Mononuclear cell (primary cell): ENCODE data around the gene ENGASE. TPM values are rescaled to one million over a fixed set of nuclear protein-coding genes. Genes with fewer than 3 reads are reported as not detected.

Experiments used
- H3K27me3 ChIP-seq: 2 replicates; pipeline ENCODE4 v1.6.0; 2011; ENCODE audit warnings: low read length, control low read depth; ENCODE audit not compliant: insufficient read depth
- H3K4me1 ChIP-seq: 2 replicates; pipeline ENCODE4 v1.5.1; 2011; ENCODE audit warnings: mild to moderate bottlenecking, low read length, control low read depth; ENCODE audit not compliant: insufficient read depth
- H3K4me3 ChIP-seq: 2 replicates; pipeline ENCODE4 v1.5.1; 2011; ENCODE audit warnings: mild to moderate bottlenecking, low read length, moderate library complexity
- H3K9me3 ChIP-seq: 2 replicates; pipeline ENCODE4 v1.5.1; 2011; ENCODE audit warnings: low read depth, mild to moderate bottlenecking, control low read depth, low read length
- total RNA-seq: library from RNA; depleted of rRNA; stranded (reverse); fragments of >200 nt; gene quantifications from one replicate; pipeline ENCODE4 v1.2.3, GENCODE V29; 2012

The ENGASE gene
- total RNA-seq, 1 donor = 25.2 TPM

DNA sequence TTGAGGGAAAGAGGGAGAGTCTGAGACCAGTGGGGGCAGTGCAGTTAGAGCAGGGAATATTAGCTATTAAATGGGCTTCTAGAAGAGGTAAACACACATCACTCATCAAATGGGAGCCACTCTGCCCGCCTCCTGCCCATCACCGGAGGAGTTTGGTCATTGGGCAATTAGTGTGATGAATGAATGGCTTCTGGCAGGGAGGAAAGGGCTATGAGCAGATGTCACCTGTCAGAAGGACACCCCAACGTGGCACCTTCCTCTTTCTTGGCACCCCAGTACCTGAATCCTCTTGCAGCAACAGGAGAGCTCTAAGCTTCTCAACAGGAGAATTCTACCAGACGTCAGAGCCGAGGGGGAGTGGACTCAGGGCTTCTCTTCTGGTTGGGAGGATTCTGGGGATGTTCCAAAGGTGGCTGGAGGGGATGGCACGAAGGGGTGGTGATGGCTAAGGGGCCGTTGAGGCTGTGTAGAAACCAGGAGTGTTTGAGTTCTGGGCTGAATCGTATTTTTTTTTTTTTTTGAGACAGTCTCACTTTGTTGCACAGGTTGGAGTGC lies 39.6 kb upstream of the ENGASE start:
- Histone ChIP-seq H3K9me3 (no peaks in the 10 kb centered on the region), H3K27me3 (no peaks in the 10 kb centered on the region), H3K4me1 (peaks cover 11% of the 10 kb centered on the region), H3K4me3 (no peak overlapping the region)

DNA sequence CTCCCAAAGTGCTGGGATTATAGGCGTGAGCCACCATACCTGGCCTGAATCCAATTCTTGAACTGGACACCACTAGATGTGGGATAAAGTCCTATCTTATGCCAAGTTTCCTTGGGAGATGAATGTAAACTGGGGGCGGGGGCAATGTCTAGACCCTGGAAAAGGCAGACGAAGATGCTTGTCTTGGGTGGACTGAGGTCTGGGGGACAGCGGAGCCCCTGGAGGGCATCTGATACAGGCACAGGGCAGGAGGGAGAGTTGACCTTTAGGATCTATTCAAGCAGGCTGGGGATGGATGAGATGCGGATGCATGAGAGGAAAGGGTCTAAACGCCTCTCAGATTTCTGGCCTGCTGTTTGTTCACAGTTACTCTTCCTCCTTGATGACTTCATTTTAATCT lies 38.9 kb upstream of the ENGASE start:
- H3K4me3 ChIP-seq = no peak overlapping the region
- H3K4me1 ChIP-seq = peaks cover 11% of the 10 kb centered on the region
- no peaks in the 10 kb centered on the region for H3K9me3 ChIP-seq
- no peaks in the 10 kb centered on the region for H3K27me3 ChIP-seq

DNA sequence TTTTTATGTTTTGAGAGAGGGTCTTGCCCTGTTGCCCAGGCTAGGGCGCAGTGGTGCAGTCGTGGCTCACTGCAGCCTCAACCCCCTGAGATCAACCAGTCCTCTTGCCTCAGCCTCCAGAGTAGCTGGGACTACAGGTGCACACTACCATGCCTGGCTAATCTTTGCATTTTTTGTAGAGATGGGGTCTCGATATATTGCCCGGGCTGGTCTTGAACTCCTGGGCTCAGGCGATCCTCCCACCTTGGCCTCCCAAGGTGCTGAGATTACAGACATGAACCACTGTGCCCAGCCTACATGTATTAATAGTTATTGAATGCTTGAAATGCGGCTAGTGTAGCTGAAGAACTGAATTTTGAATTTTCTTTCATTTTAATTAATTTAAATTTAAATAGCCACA lies 38.4 kb upstream of the ENGASE start:
- peaks cover 11% of the 10 kb centered on the region for H3K4me1 ChIP-seq
- H3K4me3 ChIP-seq = no peak overlapping the region
- no peaks in the 10 kb centered on the region for H3K27me3 ChIP-seq
- no peaks in the 10 kb centered on the region for H3K9me3 ChIP-seq

DNA sequence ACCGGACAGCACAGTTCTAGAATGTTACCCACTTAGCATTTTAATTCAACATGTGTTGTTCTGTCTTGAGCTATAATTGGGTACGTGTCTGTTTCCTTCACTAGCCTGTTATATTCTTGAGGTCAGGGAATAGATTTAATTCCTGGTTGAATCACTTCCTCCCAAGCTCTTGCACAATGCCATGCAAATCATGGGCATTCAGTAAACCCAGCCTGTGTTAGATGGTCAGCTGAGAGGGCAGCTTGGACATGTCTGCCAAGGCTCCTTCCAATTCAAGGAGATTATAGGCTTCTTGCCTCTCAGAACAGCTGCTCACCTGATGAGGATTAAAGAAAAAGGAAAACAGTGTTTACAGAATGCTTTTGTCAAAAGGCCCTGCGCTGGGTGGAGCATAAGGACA lies 38.0 kb upstream of the ENGASE start:
- no peaks in the 10 kb centered on the region for H3K9me3 ChIP-seq
- H3K4me3 ChIP-seq = no peak overlapping the region
- peaks cover 11% of the 10 kb centered on the region for H3K4me1 ChIP-seq
- no peaks in the 10 kb centered on the region for H3K27me3 ChIP-seq

DNA sequence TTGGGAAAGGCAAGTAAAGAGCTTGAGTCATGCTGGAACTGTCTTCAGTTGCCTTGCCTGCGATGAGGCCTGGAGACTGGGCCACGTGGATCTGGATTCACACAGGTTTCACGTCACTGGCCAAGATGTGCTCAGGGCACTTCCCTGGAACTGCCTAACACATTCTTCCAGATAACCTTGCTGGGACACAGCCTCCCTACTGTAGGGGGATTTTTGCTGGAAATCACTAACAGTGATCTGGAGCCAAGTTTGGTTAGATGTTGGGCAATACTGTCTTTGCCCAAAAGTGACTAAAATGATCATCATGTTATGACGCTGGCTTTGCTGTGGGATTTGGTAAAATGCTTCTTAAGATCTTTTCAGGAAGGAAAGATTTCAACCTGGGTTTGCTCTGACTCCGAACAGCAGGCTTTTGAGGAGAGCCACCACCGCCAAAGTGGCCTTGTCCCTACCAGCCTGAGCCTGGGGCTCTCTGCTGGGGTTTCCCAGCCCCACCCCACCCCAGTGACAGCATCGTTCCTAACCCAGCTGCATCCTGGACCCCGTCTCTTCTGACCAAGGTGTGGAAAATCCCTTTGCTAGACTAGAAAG lies 36.0 kb upstream of the ENGASE start:
- no peaks in the 10 kb centered on the region for H3K9me3 ChIP-seq
- no peak overlapping the region for H3K4me3 ChIP-seq
- peaks cover 11% of the 10 kb centered on the region for H3K4me1 ChIP-seq
- H3K27me3 ChIP-seq = no peaks in the 10 kb centered on the region

DNA sequence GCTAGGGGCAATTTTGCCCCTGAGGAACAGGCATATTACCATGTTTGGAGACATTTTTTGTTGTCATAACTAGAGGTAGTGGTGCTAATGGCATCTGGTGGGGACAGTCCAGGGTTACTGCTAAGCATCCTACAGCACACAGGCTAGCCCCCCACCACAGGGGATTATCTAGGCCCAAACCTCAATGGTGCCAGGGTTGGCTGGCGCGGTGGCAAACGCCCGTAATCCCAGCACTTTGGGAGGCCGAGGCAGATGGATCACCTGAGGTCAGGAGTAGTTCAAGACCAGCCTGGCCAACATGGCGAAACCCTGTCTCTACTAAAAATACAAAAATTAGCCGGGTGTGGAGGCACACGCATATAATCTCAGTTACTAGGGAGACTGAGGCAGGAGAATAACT lies 35.5 kb upstream of the ENGASE start:
- no peak overlapping the region for H3K4me3 ChIP-seq
- no peaks in the 10 kb centered on the region for H3K9me3 ChIP-seq
- H3K27me3 ChIP-seq = no peaks in the 10 kb centered on the region
- peaks cover 11% of the 10 kb centered on the region for H3K4me1 ChIP-seq

DNA sequence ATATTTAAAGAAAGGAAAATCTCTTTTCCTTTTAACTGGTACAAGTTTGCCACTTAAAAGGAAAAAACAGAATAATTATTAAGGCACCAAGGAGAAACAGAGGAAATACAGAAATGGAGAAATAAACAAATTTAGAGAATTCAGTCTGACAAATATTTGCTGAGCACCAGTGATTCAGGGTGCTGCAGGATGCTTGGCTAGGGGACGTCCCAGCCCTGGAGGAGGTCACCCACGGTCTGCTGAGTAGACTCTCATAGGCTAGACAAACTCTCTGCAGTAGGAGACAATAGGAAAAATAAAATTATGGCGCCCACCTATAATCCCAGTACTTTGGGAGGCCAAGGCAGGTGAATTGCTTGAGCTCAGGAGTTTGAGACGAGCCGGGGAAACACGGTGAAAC lies 34.7 kb upstream of the ENGASE start:
- H3K4me3 ChIP-seq = no peak overlapping the region
- no peaks in the 10 kb centered on the region for H3K27me3 ChIP-seq
- peaks cover 11% of the 10 kb centered on the region for H3K4me1 ChIP-seq
- H3K9me3 ChIP-seq = no peaks in the 10 kb centered on the region

DNA sequence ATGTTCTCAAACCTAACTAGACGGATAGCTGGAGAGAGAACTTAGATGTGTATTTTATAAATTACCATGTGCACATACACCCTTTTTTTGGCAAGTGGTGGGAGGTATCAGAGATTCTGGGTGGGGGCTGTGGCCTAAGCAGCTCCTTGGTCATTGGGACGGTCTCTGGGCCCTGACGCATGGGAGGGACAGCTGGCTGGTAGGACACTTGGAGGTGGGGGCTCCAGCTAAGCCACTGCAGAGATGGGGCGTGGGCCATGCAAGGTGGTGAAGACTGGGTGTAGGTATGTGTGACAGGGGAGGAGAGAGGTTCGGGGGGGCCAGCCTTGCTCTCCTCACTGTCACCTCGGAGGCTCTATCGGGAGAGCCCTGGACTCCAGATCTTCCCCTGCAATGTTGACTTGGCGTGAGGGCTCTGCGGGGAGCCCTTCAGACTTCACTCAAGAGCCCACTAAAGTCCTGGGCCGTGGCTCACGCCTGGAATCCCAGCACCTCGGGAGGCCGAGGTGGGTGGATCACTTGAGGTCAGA lies 33.5 kb upstream of the ENGASE start:
- no peaks in the 10 kb centered on the region for H3K27me3 ChIP-seq
- H3K9me3 ChIP-seq = no peaks in the 10 kb centered on the region
- no peak overlapping the region for H3K4me3 ChIP-seq
- peaks cover 8% of the 10 kb centered on the region for H3K4me1 ChIP-seq

DNA sequence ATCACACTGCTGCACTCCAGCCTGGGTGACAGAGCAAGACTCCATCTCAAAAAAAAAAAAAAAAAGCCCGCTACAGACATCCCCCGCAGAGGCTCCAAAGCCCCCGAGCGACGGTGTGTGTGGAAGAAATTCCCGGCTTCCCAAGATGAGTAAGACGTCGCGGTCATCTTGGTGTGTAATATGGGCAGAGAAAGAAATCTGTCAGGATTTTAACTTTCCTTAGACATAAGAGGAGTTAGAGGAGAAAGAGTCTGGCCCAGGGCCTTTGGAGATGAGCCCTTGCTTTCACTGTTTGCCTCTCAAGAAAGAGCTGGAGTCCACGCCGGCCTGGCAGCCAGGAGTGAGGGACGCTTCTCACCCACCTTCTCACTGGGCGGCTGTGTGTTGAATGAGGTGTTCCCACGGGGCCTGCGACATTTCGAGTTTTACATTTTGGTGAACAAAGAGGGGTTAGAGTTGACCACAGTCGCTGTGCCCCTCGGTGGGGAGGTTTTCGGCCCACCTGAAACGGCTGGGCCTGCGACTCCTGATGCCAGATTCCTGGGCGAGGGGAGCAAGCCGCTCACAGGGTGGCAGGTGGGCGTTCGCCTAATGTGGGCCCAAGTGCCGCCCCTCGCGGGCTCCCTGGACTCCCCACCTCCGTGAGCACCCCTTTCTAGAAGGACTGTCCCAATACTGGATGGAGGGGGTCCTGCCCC lies 32.8 kb upstream of the ENGASE start:
- H3K4me3 ChIP-seq = no peak overlapping the region
- peaks cover under 1% of the 10 kb centered on the region for H3K4me1 ChIP-seq
- H3K27me3 ChIP-seq = no peaks in the 10 kb centered on the region
- H3K9me3 ChIP-seq = no peaks in the 10 kb centered on the region

DNA sequence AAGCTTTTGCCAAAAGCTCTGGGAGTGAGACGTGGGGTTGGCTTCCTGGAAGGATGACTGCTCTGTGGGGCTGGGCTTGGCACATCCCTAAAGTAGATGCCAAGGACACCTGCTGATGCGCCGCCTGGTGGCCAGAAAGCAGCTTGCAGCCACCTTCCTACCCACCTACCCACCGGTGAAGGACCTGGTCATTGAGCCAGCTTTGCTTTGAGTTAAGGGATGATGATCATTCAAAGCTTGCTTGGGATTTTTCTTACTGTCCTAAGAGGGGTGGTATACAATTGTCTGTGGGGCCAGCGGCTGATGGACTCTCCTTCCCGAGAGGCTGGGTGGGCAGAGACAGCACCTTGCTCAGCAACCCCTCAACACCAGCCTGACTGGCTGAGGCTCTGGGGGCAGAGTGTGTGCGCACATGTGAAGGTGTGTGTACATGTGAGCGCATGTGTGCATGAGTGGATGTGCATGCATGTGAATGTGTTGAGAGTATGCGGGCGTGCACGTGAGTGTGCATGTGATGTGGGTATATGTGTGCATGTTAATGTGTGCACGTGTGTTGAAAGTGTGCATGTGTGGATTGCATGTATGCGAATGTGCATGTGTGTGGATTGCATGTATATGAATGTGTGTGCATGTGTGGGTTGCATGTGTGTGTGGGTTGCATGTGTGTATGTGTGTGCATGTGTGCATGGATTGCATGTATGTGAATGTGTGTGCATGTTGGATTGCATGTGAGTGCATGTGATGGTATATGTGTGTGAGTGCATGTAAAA lies 32.0 kb upstream of the ENGASE start:
- no peaks in the 10 kb centered on the region for H3K4me1 ChIP-seq
- H3K27me3 ChIP-seq = no peaks in the 10 kb centered on the region
- H3K9me3 ChIP-seq = no peaks in the 10 kb centered on the region
- H3K4me3 ChIP-seq = no peak overlapping the region

DNA sequence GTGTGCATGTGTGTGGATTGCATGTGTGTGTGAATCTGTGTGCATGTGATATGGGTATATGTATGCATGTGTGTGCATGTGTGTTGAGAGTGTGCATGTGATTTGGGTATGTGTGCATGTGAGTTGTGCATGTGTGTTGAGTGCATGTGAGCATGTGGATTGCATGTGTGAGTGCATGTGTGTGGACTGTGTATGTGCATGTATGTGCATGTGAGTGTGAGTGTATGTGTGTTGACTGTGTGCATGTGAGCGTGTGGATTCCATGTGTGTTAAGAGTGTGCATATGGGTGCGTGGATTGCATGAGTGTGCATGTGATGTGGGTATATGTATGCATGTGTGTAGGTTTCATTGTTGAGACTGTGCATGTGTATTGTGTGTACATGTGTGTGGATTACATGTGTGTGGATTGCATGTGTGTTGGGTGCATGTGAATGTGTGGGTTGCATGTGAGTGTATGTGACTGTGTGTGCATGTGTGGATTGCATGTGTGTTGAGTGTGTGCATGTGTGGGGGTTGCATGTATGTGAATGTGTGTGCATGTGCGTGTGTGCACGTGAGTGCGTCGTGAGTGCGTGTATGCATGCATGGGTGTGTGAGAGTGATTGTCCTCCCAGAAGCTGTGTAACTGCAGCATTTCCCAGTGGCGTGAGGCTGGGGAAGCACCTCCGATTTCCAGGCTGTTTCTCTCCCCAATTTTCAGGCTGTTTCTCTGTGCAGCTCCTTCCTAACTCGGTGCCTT lies 31.3 kb upstream of the ENGASE start:
- no peaks in the 10 kb centered on the region for H3K27me3 ChIP-seq
- H3K9me3 ChIP-seq = no peaks in the 10 kb centered on the region
- H3K4me3 ChIP-seq = no peak overlapping the region
- no peaks in the 10 kb centered on the region for H3K4me1 ChIP-seq

DNA sequence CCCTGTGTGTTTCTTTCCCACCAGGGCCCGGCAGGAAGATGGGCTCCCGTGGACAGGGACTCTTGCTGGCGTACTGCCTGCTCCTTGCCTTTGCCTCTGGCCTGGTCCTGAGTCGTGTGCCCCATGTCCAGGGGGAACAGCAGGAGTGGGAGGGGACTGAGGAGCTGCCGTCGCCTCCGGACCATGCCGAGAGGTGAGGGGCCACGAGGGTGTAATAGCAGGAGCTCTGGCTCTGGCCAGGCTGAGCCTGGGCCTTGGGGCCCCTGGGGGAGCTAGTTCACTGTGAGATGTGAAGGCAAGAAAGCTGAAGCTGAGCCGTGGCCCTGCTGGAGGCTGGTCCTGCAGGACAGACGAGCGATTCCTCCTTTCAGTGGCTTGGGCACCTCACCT lies 30.7 kb upstream of the ENGASE start:
- H3K4me1 ChIP-seq = no peaks in the 10 kb centered on the region
- no peaks in the 10 kb centered on the region for H3K9me3 ChIP-seq
- H3K4me3 ChIP-seq = no peak overlapping the region
- no peaks in the 10 kb centered on the region for H3K27me3 ChIP-seq

DNA sequence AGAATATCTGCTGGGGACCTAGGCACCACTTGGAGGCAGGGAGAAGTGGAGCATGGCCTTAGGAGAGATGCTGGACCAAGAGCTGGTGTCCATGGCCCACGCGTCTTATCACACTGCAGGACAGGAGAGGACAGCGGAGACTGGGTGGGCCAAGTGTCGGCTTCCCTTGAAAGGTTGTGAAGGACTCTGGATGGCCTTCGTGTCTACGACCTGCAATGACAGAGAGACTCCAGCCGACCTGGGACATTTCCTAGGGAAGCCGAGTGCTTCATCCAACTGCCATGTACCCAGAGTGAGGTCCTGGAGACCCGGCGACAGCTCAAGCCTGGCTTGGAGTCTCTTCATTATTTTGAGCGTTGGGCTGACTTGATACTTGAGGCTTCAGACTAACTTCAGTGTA lies 30.2 kb upstream of the ENGASE start:
- Histone ChIP-seq H3K4me1 (no peaks in the 10 kb centered on the region), H3K4me3 (no peak overlapping the region), H3K27me3 (no peaks in the 10 kb centered on the region), H3K9me3 (no peaks in the 10 kb centered on the region)

DNA sequence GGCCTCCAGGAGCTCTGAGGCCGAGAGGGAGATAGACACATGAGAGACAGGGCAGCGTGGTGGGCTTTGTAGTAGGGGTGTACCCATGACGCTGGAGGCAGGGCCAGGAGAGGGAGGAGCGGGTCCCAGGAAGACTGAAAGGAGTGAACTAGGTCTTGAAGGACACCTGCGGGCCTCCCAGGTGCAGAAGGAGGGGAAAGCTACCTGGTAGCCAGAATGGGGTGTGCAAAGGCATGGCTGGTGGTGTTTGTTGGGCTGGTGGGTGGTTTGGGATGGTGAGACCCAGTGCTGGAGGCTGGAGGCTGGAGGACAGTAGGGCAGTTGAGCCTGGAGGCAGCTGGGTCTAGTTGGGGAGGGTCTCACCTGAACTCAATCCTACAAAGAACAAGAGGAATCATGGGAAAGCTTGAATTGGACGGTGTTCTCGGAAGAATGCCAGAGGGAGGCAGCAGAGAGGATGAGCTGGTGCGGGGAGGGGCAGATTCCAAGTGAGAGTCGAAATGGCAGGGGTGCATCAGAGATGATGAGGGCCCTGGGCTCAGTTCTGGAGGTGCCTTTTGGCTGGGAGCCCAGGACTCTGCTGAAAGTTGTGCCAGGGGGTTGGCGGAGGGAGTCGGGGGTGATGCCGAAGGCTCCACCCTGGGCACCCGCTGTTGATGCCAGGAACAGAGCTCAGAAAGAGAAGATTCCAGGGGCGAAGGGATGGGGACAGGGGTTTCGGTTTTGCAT lies 29.5 kb upstream of the ENGASE start:
- Histone ChIP-seq H3K9me3 (no peaks in the 10 kb centered on the region), H3K4me3 (no peak overlapping the region), H3K27me3 (no peaks in the 10 kb centered on the region), H3K4me1 (no peaks in the 10 kb centered on the region)
